HEK293 (cell line): Measurements from ENCODE around the gene SAE1.
A peak's percentile ranks its signal among the peaks of the same experiment; 100 is the strongest.

Experiments
- CTCF ChIP-seq: fragments of 450-650 bp; formaldehyde crosslinking; IDR thresholded peaks from 2 replicates; pipeline ENCODE4 v1.5.1; 2016; ENCODE audit warnings: missing biosample characterization, missing genetic modification characterization
- HIC1 ChIP-seq: fragments of 450-650 bp; formaldehyde crosslinking; IDR thresholded peaks from 2 replicates; pipeline ENCODE4 v1.5.1; 2016; ENCODE audit warnings: missing biosample characterization, missing genetic modification characterization
- HOXA7 ChIP-seq: sonication (generic); formaldehyde crosslinking; IDR thresholded peaks from 2 replicates; pipeline ENCODE4 v1.8.1; 2022; ENCODE audit warnings: missing genetic modification reagents, borderline replicate concordance
- PRDM4 ChIP-seq: fragments of 450-650 bp; formaldehyde crosslinking; IDR thresholded peaks from 2 replicates; pipeline ENCODE4 v1.5.1; 2017; ENCODE audit warnings: missing biosample characterization, missing genetic modification characterization
- SP2 ChIP-seq: fragments of 450-650 bp; formaldehyde crosslinking; IDR thresholded peaks from 2 replicates; pipeline ENCODE4 v1.5.1; 2016; ENCODE audit warnings: missing biosample characterization, missing genetic modification characterization
- TSHZ1 ChIP-seq: fragments of 450-650 bp; formaldehyde crosslinking; IDR thresholded peaks from 2 replicates; pipeline ENCODE4 v1.5.1; 2016; ENCODE audit warnings: missing biosample characterization, missing genetic modification characterization, borderline replicate concordance
- ZBTB17 ChIP-seq: fragments of 450-650 bp; formaldehyde crosslinking; IDR thresholded peaks from 2 replicates; pipeline ENCODE4 v1.5.1; 2016; ENCODE audit warnings: missing biosample characterization, missing genetic modification characterization
- ZBTB21 ChIP-seq: fragments of 450-650 bp; formaldehyde crosslinking; IDR thresholded peaks from 2 replicates; pipeline ENCODE4 v1.5.1; 2017; ENCODE audit warnings: missing biosample characterization, missing genetic modification characterization
- ZBTB44 ChIP-seq: fragments of 450-650 bp; IDR thresholded peaks from 2 replicates; pipeline ENCODE4 v1.5.1; 2018; ENCODE audit warnings: missing biosample characterization, mild to moderate bottlenecking, missing genetic modification characterization
- ZNF10 ChIP-seq: fragments of 450-650 bp; formaldehyde crosslinking; IDR thresholded peaks from 2 replicates; pipeline ENCODE4 v1.5.1; 2017; ENCODE audit warnings: missing biosample characterization, missing genetic modification characterization
- ZNF223 ChIP-seq: fragments of 450-650 bp; formaldehyde crosslinking; IDR thresholded peaks from 2 replicates; pipeline ENCODE4 v1.5.1; 2016; ENCODE audit warnings: missing biosample characterization, missing genetic modification characterization
- ZNF341 ChIP-seq: fragments of 450-650 bp; formaldehyde crosslinking; IDR thresholded peaks from 2 replicates; pipeline ENCODE4; 2016; ENCODE audit warnings: low read depth, missing biosample characterization, missing genetic modification characterization
- ZNF362 ChIP-seq: fragments of 450-650 bp; formaldehyde crosslinking; IDR thresholded peaks from 2 replicates; pipeline ENCODE4 v1.5.1; 2016; ENCODE audit warnings: missing biosample characterization, missing genetic modification characterization
- ZNF449 ChIP-seq: fragments of 450-650 bp; formaldehyde crosslinking; IDR thresholded peaks from 2 replicates; pipeline ENCODE4 v1.5.1; 2017; ENCODE audit warnings: missing biosample characterization, mild to moderate bottlenecking, missing genetic modification characterization, moderate library complexity
- ZNF677 ChIP-seq: fragments of 450-650 bp; IDR thresholded peaks from 2 replicates; pipeline ENCODE4 v1.5.0; 2018; ENCODE audit warnings: missing biosample characterization, mild to moderate bottlenecking, missing genetic modification characterization, moderate library complexity
- ZNF843 ChIP-seq: fragments of 450-650 bp; formaldehyde crosslinking; IDR thresholded peaks from 2 replicates; pipeline ENCODE4 v1.5.1; 2016; ENCODE audit warnings: missing biosample characterization, missing genetic modification characterization

SAE1 gene

GRCh38 chr19:47112997-47113849, 17.4 kb upstream of the SAE1 start, which contains the start of gene ZC3H4 (continued):
- no peak for TF ChIP-seq ZBTB44 (tag by site-specific recombination)
- TF ChIP-seq ZNF843 (tag by site-specific recombination), result peak; percentile 87
- peak; percentile 61 for TF ChIP-seq SP2 (tag by site-specific recombination)
- no peak for TF ChIP-seq ZNF223 (tag by site-specific recombination)
- peak; percentile 89 for TF ChIP-seq ZBTB17 (tag by site-specific recombination)
- TF ChIP-seq ZNF449 (tag by site-specific recombination), result peak; percentile 92
- peak; percentile 19; the same call in 1 of the 2 replicates for TF ChIP-seq ZNF10
- no peak for TF ChIP-seq ZNF677
- TF ChIP-seq TSHZ1 (tag by site-specific recombination), result peak; percentile 81; the same call in 1 of the 2 replicates
- TF ChIP-seq ZNF341 (tag by site-specific recombination), result peak; percentile 99
- peak; percentile 99 for TF ChIP-seq ZBTB21
- TF ChIP-seq PRDM4 (tag by site-specific recombination), result peak; percentile 70
- TF ChIP-seq HOXA7 (CRISPR knock-in tag), result no peak
- no peak for TF ChIP-seq CTCF
- peak; percentile 89 for TF ChIP-seq ZNF362 (tag by site-specific recombination)
- peak; percentile 98; the same call in 1 of the 2 replicates for TF ChIP-seq HIC1
